ENCODE measurements around the gene DDX43. TPM values are rescaled to one million over a fixed set of nuclear protein-coding genes. Genes with fewer than 3 reads are reported as not detected.

DDX43 gene
- total RNA-seq, 1 donor from 2014 or later, result 1.1 TPM

Other genes starting within 250 kb of the DDX43 start
- not detected in 2 replicates for gene KHDC1L, start 169.3 kb upstream of the DDX43 start, total RNA-seq
- gene KHDC1, start 131.6 kb upstream of the DDX43 start, total RNA-seq, result 2.9 and 3.6 TPM in 2 replicates
- gene DPPA5, start 40.6 kb upstream of the DDX43 start, total RNA-seq, result not detected in 2 replicates
- not detected in 2 replicates for gene KHDC3L, start 32.2 kb upstream of the DDX43 start, total RNA-seq
- gene OOEP, start 24.9 kb upstream of the DDX43 start, total RNA-seq, result not detected in 2 replicates
- 3.4 and 9.6 TPM in 2 replicates for gene CGAS, start 57.5 kb downstream of the DDX43 start, total RNA-seq
- 29.6 and 44.6 TPM in 2 replicates for gene MTO1, start 66.9 kb downstream of the DDX43 start, total RNA-seq
- gene EEF1A1, start 126.2 kb downstream of the DDX43 start, total RNA-seq, result 25,091 and 26,411 TPM in 2 replicates

All from renal cortical epithelial cell (primary cell).